ENCODE results near the gene DDN.
A peak's percentile ranks its signal among the peaks of the same experiment; 100 is the strongest.

The DDN gene

GRCh38 chr12:49030714-49031572, 31.8 kb upstream of the DDN start:
- no peak for DNase-seq

- no peak for DNase-seq
Measured at GRCh38 chr12:49030119-49030518, 30.9 kb upstream of the DDN start.

GRCh38 chr12:49028666-49029275, 29.6 kb upstream of the DDN start:
- DNase-seq: no peak

- DNase-seq: no peak
Measured at GRCh38 chr12:49027846-49028555, 28.8 kb upstream of the DDN start.

GRCh38 chr12:49026678-49027480, 27.7 kb upstream of the DDN start:
- DNase-seq: no peak

- DNase-seq: no peak
Measured at GRCh38 chr12:49026101-49026500, 26.9 kb upstream of the DDN start.

- DNase-seq: no peak
Measured at GRCh38 chr12:49025463-49025862, 26.3 kb upstream of the DDN start.

- no peak for DNase-seq
Measured at GRCh38 chr12:49024543-49024942, 25.4 kb upstream of the DDN start.

- no peak for DNase-seq
Measured at GRCh38 chr12:49023812-49024211, 24.6 kb upstream of the DDN start.

GRCh38 chr12:49022558-49023178, 23.5 kb upstream of the DDN start:
- no peak for DNase-seq

GRCh38 chr12:49021292-49021915, 22.2 kb upstream of the DDN start:
- DNase-seq: no peak

- no peak for DNase-seq
Measured at GRCh38 chr12:49020441-49020840, 21.3 kb upstream of the DDN start.

- peak; percentile 75 for DNase-seq
Measured at GRCh38 chr12:49019443-49020324, 20.5 kb upstream of the DDN start.

- DNase-seq: peak; percentile 81
Measured at GRCh38 chr12:49019120-49019430, 19.9 kb upstream of the DDN start.

- peak; percentile 97 for DNase-seq
Measured at GRCh38 chr12:49018261-49019119, 19.3 kb upstream of the DDN start, which contains the start of gene PRKAG1. TSS of gene PRKAG1 (minus strand) at chr12:49018776. CDS start at chr12:49018740, 36 bp downstream.

- DNase-seq: peak; percentile 68
Measured at GRCh38 chr12:49017891-49018260, 18.7 kb upstream of the DDN start.

- DNase-seq: no peak
Measured at GRCh38 chr12:49015196-49015595, 16.0 kb upstream of the DDN start.

- DNase-seq: peak; percentile 4
Measured at GRCh38 chr12:49014547-49014946, 15.4 kb upstream of the DDN start.

GRCh38 chr12:49013428-49013827, 14.3 kb upstream of the DDN start:
- DNase-seq: no peak

- DNase-seq: no peak
Measured at GRCh38 chr12:49012739-49013138, 13.6 kb upstream of the DDN start.
